ENCODE measurements around the gene SLC47A1.

The SLC47A1 gene

DNA sequence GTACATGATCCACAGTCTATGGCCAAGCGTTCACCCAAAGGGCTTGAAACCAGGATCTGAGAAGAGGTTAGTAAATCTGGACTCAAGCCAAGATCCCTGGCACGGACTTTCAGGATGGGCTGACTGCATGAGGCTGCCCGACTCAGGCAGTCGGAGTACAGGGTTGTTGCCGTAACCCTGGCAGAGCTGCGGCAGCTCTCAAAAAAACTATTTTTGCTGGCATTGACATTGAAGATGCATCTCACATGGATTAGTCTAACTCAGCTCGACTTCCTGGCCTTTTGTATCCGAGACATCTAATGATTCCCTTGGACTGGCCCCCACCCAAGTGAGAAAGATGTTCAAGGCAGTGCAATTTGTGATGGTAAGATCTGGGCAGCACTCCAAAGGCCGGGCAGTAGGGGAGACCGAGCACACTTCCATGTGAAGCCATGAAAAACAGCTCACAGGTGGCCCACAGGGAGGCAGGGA lies 6.2 kb downstream of the SLC47A1 start:
- DNase-seq (ENCODE audit: low read depth in 1 of 2, low spot score in 1 of 2): no peak
- H3K27ac ChIP-seq (replicated peaks): no peak overlapping the region

DNA sequence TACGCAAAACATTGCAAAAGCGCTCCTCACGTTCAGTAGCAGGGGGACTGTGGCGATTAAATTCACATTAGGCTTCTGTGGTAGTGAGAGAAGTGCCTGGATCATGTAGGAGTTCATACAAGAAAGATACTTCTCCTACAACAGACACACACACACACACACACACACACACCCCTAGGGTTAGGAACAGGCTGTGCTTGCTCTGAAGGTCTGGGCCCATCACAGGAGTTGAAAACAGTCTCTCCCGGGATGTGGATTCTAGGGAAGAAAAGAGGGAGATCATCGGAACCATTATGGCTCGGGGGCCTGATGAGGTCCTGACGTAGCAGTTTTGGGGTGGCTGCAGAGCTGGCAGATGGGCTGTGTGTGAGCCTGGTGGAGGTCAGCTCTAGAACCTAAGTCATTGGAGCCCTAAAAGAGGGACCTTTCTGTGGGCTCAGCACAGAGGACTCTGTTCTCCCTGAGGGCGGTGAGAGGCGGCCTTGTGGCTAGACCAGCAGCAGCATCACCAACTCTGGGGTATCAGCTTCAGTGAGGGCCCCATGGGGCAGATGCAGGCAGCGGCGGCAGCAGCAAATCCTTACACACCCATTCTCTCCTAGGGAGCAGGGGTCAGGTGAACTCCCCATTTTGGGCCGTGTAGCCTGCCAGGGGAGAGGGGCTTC lies 7.2 kb downstream of the SLC47A1 start:
- DNase-seq (ENCODE audit: low read depth in 1 of 2, low spot score in 1 of 2): no peak
- H3K27ac ChIP-seq (replicated peaks): no peak overlapping the region
- TF ChIP-seq, protein P1, sequence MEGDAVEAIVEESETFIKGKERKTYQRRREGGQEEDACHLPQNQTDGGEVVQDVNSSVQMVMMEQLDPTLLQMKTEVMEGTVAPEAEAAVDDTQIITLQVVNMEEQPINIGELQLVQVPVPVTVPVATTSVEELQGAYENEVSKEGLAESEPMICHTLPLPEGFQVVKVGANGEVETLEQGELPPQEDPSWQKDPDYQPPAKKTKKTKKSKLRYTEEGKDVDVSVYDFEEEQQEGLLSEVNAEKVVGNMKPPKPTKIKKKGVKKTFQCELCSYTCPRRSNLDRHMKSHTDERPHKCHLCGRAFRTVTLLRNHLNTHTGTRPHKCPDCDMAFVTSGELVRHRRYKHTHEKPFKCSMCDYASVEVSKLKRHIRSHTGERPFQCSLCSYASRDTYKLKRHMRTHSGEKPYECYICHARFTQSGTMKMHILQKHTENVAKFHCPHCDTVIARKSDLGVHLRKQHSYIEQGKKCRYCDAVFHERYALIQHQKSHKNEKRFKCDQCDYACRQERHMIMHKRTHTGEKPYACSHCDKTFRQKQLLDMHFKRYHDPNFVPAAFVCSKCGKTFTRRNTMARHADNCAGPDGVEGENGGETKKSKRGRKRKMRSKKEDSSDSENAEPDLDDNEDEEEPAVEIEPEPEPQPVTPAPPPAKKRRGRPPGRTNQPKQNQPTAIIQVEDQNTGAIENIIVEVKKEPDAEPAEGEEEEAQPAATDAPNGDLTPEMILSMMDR (IDR thresholded peaks at IDR 0.05; ENCODE audit: insufficient read depth, low read length): no peak
- TF ChIP-seq, protein P2, sequence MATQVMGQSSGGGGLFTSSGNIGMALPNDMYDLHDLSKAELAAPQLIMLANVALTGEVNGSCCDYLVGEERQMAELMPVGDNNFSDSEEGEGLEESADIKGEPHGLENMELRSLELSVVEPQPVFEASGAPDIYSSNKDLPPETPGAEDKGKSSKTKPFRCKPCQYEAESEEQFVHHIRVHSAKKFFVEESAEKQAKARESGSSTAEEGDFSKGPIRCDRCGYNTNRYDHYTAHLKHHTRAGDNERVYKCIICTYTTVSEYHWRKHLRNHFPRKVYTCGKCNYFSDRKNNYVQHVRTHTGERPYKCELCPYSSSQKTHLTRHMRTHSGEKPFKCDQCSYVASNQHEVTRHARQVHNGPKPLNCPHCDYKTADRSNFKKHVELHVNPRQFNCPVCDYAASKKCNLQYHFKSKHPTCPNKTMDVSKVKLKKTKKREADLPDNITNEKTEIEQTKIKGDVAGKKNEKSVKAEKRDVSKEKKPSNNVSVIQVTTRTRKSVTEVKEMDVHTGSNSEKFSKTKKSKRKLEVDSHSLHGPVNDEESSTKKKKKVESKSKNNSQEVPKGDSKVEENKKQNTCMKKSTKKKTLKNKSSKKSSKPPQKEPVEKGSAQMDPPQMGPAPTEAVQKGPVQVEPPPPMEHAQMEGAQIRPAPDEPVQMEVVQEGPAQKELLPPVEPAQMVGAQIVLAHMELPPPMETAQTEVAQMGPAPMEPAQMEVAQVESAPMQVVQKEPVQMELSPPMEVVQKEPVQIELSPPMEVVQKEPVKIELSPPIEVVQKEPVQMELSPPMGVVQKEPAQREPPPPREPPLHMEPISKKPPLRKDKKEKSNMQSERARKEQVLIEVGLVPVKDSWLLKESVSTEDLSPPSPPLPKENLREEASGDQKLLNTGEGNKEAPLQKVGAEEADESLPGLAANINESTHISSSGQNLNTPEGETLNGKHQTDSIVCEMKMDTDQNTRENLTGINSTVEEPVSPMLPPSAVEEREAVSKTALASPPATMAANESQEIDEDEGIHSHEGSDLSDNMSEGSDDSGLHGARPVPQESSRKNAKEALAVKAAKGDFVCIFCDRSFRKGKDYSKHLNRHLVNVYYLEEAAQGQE (IDR thresholded peaks at IDR 0.05; ENCODE audit: insufficient replicate concordance, low read depth): no peak
- TF ChIP-seq POLR2AphosphoS5 (IDR thresholded peaks at IDR 0.05; ENCODE audit: low read depth): no peak
- no peak for TF ChIP-seq GABPA (IDR thresholded peaks at IDR 0.05; ENCODE audit: low read depth)
- no peak for TF ChIP-seq SPI1 (IDR thresholded peaks at IDR 0.05; ENCODE audit: borderline replicate concordance, low read depth)
- H3K27me3 ChIP-seq (ENCODE audit: insufficient read depth, poor library complexity, severe bottlenecking): no peaks in the 10 kb centered on the region
- no peak overlapping the region for H3K4me3 ChIP-seq (replicated peaks; ENCODE audit: insufficient read depth, low read length)

More for the DNA sequence above, 6.2 kb downstream of the SLC47A1 start:
- Histone ChIP-seq H3K27me3 (ENCODE audit: insufficient read depth, poor library complexity, severe bottlenecking) (no peaks in the 10 kb centered on the region), H3K4me3 (replicated peaks; ENCODE audit: insufficient read depth, low read length) (no peak overlapping the region)
- TF ChIP-seq, protein P2 (IDR thresholded peaks at IDR 0.05; ENCODE audit: insufficient replicate concordance, low read depth): no peak

DNA sequence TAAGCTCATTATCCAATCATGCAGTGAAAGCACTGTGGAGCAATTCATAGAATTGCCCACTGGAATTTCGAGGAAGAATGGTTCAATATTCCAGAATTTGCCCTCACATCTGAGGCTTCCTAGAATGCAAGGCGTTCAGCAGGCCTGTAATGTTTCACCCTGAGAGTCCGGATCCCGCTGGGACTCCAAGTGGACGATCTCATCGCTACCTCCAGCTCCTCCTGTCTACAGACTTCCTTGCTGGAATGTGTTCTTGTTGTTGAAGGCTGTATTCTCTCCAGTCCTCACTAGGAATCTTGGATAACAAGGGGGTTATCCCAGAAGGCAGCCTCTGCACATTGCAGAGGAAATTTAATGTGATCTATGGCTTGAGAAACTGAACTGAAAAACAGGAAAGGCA lies 7.8 kb downstream of the SLC47A1 start:
- Histone ChIP-seq H3K27ac (replicated peaks) (no peak overlapping the region), H3K4me3 (replicated peaks; ENCODE audit: insufficient read depth, low read length) (no peak overlapping the region), H3K27me3 (ENCODE audit: insufficient read depth, poor library complexity, severe bottlenecking) (no peaks in the 10 kb centered on the region)
- no peak for DNase-seq (ENCODE audit: low read depth in 1 of 2, low spot score in 1 of 2)
- no peak for TF ChIP-seq POLR2AphosphoS5 (IDR thresholded peaks at IDR 0.05; ENCODE audit: low read depth)
- TF ChIP-seq, protein P1 (IDR thresholded peaks at IDR 0.05; ENCODE audit: insufficient read depth, low read length): no peak
- TF ChIP-seq, protein P2 (IDR thresholded peaks at IDR 0.05; ENCODE audit: insufficient replicate concordance, low read depth): no peak
- TF ChIP-seq SPI1 (IDR thresholded peaks at IDR 0.05; ENCODE audit: borderline replicate concordance, low read depth): no peak
- TF ChIP-seq GABPA (IDR thresholded peaks at IDR 0.05; ENCODE audit: low read depth): no peak
